COLO668 (cell line): ENCODE results near the gene PRPSAP2.

Source experiments
- DNase-seq: peaks from one replicate; lab custom pipeline; 2025; ENCODE audit not compliant: unreplicated experiment; lab: John Stamatoyannopoulos, UW

PRPSAP2 gene

DNA sequence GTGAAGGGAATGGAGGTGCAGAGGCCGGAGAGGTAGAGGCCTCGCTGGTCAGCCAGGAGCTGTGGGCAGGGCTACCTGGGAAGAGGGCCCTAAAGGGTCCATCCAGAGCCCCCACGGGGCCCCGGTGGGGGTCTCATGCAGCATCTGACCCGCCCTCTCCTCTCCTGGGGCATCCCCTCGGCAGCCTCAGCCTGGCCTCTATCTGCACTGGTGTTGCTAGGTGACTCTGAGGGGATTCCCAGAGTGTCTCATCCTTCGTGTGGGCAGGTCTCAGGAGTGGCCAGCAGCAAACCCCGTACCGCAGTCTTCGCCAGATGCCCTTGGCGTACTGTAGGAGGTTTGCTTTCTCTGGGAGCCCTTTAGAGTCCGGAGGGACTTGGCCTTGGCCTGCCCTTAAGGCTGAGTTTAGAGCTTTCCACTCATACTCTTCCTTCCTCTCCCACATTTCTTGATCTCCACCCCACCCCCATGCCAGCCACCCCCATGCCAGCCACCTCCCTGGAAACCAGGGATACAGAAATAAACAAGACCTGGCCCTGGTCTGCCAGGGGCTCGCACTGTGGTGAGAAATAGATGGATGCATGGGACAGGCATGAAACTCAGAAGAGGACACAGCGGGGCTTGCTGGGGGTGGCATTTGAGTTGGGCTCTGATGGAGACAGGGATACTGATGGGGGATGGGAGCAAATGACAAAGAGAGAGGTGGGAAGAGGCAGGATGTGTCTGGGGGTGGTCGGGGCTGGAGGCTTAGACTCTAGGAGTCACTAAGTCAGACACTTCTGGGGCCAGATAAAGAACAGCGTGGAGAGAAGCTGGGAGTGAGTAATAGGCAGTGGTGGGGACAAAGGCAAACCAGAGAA lies 103.9 kb downstream of the PRPSAP2 start:
- DNase-seq = no peak

DNA sequence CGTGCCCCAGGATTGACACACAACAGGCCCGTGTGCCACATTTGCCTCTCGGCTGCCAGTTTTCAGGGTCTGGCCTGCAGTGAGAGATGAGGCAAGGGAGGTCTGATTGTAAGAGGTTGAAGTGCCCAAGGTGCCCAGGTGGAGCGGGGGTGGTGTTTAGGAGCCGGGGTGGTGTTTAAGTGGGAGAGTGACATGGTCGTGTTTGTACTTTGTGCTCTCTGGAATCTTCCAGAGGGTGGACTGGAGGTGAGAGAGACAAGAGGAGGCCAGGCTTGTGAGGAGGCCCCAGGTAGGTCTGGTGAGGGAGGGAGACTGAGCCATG lies 104.5 kb downstream of the PRPSAP2 start:
- DNase-seq = no peak

GRCh38 chr17:18963126-18964017 lies 105.4 kb downstream of the PRPSAP2 start:
- no peak for DNase-seq

- DNase-seq = no peak
These were observed 106.1 kb downstream of the PRPSAP2 start for GRCh38 chr17:18964018-18964351.

DNA sequence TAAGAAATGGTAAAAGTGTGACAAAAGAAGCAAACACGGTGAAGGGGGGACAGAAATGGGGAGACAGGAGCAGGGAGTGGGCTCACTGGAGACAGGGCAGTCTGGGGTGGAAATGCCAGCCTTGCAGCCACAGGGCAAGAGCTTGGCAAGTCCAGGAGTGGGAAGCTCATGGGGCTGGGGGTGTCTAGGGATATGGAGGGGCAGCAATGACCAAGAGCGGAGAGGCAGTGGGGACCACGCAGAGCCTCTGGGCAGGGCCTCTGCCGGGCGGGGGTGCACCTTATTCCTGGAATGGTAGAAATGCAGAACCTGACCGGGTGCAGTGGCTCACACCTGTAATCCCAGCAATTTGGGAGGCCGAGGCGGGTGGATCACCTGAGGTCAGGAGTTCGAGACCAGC lies 106.6 kb downstream of the PRPSAP2 start:
- no peak for DNase-seq

GRCh38 chr17:18965530-18966236 lies 107.8 kb downstream of the PRPSAP2 start:
- DNase-seq = no peak

DNA sequence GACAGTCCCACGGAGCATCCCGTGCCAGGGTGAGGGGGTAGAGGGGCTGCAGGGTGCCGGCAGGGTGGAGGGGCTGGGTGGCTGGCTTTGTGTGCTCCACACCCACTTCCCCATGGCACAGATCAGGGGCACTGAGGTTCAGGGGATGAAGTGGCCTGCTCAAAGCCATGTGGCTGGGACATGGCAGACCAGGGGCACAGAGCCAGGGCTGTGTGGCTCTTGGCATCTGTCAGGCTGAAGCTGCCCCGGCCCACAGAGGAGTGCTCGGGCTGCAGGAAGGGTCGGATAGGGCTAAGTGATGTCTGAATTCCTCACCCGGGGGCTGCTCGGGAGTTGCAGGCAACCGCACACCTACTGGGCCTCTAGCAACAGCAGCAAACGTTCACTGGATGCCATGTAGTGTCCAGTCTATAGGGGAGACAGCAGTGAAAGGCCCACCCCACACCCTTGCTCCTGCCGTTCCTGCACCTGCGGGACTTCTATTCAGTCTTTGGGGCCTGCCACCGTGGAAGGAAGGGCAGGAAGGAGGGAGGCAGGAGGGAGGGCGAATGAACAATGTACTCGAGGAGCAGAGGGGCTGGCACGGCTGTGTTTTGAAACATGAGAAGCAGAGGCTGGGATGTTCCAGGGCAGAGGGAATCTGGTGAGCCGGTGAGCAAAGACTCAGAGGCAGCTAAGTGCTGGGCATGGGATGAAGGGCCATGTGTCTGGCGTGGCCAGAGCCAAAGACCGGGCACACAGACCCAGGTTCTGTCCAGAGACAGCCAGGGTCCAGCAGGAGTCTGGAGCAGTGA lies 109.1 kb downstream of the PRPSAP2 start:
- no peak for DNase-seq

GRCh38 chr17:18967916-18968315 lies 110.0 kb downstream of the PRPSAP2 start:
- no peak for DNase-seq

- DNase-seq = no peak
These were observed 110.4 kb downstream of the PRPSAP2 start for GRCh38 chr17:18968345-18968744.

DNA sequence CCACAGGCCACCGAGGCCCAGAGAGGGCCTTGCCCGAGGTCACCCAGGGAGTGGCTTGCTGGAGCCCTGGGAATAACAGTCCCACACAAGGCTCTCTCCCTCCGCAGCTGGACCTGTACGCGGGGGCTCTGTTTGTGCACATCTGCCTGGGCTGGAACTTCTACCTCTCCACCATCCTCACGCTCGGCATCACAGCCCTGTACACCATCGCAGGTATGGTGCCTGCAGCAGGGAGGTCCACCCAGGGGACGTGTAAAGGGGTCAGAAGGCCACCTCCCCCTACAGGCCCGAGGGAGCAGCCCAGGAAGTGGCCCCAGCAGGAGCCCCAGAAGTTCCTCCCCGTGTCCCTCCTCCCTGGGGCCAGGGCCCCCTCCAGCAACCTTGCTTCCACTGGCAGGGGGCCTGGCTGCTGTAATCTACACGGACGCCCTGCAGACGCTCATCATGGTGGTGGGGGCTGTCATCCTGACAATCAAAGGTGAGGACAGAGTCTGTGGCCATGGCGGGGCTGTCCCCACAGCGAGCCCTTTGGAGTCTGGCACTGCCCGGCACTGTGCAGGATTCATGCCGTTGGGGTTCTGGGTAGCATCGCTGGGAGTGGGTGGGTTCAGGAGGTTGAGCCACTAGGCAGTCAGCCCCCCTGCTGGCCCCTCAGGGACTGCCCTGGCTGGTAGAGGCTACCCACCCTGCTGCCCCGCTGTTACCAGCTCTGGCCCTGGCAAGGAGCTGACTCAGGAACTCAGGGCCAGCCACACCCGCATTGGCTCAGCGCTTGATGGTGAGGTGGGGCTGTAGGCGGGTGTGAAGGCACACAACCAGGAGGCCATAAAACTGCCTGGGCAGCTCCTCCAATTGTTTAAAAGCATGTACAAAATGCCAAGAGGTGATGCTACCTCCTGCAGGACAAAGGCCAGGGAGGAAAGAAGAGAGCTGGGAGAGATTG lies 111.3 kb downstream of the PRPSAP2 start:
- no peak for DNase-seq

DNA sequence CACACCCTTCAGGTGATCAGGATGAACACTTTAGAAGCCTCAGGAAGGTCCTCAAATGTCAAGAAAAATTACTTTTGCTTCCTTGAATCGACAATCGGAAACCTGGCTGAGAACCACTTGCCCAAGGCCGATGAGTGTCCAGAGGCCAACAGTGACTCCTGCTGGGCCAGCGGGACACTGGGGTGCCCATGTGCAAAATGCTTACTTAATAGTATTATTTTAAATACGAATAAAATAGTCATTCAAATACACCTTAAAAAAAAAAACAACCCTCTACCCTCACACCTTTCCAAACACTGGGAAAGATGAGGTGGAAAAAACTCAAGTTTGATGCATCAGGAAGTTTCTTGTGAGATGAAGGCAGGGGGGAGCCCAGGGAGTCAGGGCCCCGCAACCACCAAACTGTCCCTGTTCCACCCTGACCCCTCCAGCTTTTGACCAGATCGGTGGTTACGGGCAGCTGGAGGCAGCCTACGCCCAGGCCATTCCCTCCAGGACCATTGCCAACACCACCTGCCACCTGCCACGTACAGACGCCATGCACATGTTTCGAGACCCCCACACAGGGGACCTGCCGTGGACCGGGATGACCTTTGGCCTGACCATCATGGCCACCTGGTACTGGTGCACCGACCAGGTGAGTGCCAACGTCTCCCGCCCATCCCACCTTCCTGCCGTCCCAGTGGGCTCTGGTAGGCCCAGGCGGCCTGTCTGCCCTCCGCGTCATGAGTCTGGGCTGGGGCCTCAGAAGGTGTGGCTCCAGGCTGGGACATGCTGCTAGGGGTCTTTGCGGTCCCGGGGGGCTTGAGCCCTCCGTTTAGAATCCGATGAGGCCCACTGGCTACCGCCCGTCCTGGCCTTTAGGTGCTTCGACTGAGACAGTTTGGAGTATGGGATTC lies 112.9 kb downstream of the PRPSAP2 start:
- no peak for DNase-seq

DNA sequence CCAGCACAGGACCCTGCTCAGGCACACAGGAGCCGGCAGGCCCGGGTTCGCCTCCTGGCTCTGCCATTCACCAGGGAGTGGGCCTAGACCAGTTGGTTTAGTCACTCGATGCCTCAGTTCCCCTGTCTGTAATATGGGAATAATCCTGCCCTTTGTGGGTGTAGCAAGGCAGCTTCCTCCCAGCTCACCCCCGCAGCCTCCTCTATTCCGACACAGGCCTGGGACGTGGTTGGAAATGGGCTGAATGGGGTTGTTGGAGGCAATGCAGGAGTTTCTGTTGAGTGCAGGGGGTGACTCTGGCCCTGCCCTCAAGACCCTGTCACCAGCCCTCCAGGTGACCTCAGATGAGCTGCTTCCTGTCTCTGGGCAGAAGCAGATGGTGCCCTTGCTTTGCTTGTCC lies 113.9 kb downstream of the PRPSAP2 start:
- no peak for DNase-seq

DNA sequence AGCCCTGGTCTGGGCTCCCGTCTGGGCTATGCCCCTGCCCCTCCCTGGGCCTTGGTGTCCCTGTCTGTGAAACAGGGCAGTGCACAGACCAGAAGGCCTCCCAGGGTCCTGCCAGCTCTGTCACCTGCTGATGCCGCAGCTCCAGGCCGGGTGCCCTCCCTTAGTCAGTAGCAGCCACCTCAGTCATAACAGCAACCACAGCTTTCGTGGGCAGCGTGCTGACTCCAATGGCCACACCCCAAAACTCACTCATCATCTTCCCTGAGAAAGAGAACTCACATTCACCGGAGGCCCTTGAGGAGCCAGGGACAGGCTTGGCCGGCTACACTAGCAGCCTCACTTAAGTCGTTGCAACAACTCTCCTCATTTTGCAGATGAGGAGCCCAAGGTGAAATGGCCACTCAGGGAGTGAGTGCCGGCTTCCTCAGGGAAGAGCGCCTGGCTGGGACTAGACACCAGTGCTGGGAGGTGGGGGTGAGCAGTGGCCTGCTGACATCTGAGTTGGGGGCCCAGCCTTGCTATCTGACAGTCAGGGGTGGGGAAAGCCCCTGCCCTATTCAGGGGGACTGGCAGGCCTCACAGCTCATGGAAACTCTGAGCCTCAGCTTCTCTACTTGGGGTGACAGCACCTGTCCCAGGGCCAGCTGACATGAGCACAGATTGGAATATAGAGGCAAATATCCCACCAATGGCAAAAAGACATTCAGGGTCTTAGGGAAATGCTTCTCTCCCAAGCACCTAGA lies 116.6 kb downstream of the PRPSAP2 start:
- DNase-seq = no peak

- no peak for DNase-seq
These were observed 117.7 kb downstream of the PRPSAP2 start for GRCh38 chr17:18975597-18975996.

DNA sequence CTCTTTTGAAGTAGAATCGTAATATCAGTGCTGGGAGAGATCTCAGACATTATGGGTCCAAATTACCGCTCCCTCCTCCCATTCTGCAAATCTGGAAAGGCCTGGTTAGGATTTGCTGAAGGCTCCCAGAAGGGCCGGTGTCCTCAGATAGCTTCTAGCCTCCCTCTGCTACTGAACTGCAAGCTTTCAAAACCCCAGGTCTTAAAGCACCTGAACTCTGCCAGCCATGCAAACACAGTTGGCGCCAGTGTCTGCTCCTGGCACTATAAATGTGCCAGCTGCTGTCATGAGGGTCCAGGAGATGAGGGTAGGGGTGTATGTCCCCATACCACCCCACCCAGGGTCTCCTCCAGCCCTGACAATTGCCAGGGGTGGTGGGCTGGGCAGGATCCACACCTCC lies 118.3 kb downstream of the PRPSAP2 start:
- no peak for DNase-seq

DNA sequence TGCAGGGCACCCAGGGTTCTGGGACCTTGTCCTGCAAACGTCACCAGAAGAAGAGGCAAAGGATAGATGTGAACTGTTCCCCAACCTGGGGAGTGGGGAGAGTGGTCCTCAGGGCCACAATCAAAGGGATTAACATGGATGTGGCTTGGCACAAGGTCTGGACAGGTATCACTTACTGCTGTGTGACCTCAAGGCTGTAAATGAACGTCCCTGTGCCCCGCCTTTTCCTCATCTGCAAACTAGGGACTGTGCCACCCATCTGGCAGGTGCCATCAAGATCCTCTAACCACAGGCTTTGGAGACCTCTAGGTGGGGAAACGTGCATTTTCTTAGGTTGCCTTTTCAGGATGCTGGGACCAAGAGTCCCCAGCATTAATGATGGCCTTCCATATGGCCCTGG lies 119.1 kb downstream of the PRPSAP2 start:
- no peak for DNase-seq

DNA sequence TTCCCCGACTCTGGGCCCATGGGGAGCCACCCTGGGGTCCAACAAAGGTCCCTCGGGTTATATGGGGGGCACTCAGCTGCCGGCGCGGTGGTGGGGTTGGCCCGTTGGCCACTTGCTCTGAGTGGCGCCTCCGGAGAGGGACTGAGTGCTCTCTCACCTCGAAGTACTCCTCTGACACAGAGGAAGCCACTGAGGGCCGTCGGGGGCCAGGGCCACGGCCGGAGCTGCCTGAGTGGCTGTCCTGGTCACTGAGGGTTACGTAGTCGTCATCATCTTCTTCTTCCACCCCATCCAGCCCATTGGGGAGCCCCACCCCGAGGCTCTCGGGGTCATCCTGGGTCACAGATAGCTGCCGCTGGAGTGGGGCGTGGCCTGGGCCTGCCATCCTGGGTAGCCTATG lies 119.7 kb downstream of the PRPSAP2 start:
- no peak for DNase-seq

- DNase-seq = no peak
These were observed 120.1 kb downstream of the PRPSAP2 start for GRCh38 chr17:18978050-18978449.
